GM19043 (cell line): ENCODE results near the gene IL15RA.
"Not testable (repeated sequence)": the region's sequence is repeated elsewhere in the genome, so short reads cannot be mapped to it uniquely, and the experiment has no call there.

Source experiments
- ATAC-seq: cut with Tn5 transposase; IDR thresholded peaks from one replicate; pipeline ENCODE4 v1.9.1; 2021; ENCODE audit warnings: low read depth; ENCODE audit not compliant: unreplicated experiment

IL15RA gene

DNA sequence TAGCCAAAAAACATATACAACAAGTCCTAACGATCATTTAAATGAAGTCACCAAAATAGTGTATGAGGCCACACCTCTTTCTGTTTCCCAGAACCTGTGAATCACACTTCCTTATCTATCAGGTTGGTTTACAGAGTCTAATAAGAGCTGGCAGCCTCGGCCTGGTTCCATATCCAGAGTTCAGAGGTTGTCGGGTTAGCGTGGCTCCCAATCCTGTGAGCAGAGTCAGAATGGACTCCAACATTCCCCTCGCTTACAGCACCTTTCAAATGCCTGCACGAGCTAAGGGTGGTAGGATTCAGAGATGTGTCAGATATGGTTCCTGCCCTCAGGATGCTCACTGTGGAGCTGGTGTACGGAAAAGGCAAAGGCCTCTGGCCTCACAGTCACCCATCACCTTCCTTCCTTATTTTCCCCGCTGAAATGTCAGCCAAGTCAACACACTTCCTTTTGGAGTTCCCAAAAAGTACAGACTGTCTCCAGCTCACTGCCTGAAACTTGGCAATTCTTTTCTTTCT is 6.0 kb downstream of the IL15RA start:
- no peak for ATAC-seq

DNA sequence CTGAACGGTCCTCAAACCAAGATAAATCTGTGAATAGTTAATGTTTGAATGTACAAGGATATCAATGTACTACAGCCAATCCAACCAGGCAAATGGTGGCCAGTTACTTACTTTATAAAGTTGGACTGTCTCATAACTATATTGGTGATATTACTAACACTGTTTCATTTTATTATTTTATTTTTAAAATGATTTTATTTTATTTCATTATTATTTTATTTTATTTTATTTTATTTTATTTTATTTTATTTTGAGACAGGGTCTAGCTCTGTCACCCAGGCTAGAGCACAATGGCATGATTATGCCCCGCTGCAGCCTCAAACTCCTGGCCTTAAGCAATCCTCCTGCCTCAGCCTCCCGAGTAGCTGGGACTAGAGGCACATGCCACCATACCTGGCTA is 6.8 kb downstream of the IL15RA start:
- no peak for ATAC-seq

DNA sequence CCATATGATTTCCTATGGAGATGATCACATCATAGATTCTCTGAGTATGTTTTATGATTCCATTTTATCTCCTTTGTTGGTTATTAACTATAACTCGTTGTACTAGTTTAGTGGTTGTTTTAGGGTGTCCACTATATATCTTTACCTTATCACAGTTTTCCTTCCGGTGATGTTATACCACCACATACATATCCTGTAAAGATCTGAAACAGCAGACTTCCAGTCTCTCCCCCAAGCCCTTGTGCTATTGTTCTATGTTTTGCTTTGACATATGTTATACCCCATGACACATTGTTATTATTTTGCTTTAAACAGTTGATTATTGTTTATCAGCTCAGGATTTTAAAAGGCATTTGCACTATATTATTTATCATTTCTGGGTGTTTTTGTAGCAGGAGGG is 7.3 kb downstream of the IL15RA start:
- ATAC-seq: no peak

DNA sequence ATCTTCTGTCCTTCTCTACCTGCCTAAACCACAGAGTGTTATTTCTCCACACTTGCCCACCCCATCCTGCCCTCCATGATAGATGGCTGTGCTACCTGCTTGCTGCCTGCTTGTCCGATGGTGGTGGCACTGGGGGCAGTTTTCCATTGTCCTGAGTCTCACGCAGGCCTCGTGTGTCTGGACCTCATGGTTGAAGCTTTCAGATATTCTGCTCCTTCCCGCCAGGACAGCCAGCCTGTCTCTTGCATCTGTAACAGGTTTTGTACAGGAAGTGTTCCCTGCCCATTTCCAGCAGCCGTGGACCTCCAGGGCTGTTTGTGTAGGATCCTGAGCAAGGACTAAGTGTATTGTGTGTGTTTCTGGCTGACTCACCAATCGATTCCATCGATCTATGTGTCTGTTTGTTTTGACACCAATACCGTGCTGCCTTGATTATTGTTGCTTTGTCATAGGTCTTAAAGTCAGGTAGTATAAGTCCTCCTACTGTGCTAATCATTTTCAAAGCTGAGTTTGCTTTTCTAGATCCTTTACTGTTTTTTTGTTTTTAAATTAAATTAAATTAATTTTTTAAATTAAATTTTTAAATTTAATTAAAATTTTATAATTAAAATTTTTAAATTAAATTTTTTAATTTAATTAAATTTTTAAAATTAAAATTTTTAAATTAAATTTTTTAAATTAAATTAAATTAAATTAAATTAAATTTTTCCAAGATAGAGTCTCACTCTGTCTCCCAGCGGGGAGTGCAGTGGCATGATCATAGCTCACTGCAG is 8.5 kb downstream of the IL15RA start:
- no peak for ATAC-seq

DNA sequence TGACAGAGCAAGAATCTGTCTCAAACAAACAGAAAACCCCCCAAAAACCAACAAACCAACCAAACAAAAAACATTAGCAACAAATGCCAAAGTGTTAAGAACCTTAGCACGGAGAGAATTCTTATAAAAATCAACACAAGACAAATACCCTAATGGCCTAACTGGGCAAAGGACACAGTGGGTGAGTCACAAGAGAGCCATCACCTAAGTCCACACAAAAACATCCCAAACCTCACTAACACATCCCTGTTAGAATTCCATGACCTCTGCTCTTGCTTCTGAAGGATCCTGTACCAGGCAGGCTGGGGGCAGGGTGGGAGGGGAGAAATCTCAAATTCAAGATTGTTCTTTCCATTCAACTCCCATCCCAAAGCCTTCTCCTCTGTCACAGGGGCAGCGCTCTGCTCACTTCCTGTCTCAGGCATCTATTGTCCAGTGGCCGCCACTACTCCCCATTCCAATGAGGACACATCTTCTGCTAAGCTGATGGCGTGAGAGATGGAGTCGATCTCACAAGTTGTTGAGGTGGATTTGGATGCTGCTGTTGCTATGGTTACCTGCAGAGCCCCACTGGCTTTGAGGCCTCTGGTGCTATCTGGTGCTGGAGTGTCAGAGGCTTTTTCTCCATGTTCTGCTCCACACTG is 9.2 kb downstream of the IL15RA start:
- no peak for ATAC-seq

DNA sequence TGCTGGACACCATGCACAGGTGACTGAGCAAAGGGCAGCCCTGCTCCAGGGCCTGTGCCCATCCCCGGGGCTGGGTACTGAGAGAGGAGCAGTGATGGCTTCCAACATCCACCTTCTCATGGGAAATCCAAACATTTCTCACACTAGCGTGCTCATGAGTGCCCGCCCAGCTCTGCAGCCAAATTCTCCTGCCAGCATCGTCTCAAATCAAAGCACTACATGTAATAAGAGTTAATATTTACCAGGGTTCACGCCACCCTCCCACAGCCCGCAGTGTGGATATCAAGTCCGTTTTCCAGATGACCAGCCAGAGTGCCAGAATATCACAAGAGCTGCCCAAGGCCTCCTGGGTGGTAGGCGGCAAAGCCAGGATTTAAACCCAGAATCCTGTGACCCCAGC is 12.1 kb downstream of the IL15RA start:
- ATAC-seq: no peak

DNA sequence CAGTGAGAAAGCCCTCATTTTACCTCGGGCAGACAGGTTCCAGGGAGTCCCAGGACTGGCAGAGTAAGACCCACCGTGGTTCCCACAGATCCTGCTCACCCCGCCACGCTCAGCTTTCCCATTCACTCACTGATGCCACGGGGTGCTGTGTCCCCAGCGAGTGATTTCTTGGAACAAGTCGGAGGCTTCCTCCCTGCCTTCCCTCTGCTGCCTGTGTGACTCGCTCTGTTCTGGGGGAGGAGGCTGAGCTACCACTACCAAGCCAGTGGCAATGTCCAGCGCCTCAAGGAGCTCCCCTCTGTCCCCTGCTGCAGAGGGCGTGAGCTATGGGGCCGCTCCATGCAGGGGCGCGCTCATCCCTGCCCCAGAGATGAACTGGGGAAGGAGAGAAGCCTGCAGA is 12.6 kb downstream of the IL15RA start:
- ATAC-seq: no peak

DNA sequence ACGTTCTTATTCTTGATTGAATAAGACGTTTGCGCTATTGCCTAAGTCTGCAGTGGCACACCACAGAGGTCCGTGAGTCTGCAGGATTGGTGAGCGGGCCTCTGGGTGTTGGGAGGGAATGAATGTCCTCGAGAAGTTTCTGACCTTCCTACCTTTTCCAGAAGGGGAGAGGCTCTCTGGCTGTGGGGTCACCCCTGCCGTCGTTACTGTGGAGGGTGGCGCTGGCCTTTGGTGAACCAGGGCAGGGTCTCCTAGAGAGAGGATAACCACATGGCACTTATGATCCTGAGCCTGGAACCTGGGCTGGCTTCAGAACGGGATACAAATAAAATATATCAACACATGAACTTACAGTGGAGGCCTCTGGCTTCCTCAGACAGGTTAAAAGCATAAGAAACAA is 13.8 kb downstream of the IL15RA start:
- ATAC-seq: no peak

DNA sequence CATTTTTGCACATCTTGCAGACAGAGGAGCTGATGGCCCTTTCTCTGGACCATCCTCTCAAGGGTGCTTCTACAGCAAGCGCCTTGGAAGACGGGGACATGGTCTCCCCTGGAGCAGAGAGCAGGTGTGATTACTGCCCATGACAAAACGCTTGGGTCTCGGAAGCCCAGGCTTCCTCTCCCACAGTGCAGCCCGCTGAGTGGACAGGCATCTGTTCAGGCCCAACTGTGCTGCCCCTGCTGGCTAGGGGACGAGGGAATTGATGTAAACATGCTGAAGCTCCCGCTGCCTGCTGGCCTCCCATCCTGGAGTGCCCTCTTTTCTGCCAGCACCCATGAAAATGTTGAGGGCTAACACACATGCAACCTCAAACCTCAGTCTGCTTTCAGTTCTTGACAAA is 14.3 kb downstream of the IL15RA start:
- no peak for ATAC-seq

DNA sequence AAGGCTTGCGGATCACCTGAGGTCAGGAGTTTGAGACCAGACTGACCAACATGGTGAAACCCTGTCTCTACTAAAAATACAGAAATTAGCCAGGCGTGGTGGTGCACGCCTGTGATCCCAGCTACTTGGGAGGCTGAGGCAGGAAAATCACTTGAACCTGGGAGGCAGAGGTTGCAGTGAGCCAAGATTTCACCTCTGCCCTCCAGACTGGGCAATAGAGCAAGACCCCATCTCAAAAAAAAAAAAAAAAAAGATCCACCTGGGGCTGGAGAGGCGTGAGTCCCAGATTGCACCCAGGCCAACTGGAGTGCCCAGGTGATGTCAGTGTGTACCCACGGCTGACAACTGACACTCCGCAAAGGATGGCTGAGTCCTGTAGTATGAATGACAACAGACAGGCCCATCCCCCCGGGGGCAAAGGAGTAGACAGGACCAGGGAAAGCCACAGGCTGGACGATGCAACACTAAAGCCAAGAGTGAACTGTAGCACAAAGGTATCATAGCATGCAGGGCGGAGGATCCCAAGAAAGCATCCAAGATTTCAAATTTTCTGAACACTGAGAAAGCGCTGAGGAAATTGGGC is 14.9 kb downstream of the IL15RA start:
- ATAC-seq: not testable (repeated sequence)

DNA sequence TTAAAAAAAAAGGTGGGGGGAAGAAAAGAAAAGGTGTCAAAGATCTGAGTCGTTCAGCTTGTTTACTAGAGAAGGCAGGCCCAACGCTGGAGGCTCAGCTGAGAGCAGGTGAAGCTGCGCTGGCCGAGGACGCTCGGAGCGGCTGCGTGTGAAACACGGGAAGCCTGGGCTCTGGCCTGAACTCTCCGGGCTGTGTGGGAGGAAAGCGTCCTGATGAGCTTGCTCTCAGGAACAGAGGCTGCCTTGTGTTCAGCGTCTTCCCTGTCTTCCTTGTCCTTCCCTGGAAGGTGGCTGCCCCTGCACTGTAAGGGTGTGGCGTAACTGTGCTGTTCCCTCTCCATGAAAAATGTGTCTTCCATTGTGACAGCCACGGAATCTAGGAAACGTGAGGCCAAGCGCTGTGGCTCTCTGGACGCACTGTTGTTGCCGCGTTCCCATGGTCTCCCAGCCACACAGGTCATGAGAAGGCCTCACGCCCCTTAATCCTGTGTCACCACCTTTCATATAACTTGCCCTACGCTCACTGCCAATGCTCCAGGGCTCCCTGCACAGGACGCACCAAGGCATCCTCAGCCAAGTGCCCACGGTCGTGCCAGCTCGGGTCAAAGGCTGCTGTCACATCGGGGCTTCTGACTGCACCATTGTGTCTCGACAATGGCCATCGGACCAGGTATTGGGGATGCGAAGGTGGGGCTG is 15.8 kb downstream of the IL15RA start:
- no peak for ATAC-seq

DNA sequence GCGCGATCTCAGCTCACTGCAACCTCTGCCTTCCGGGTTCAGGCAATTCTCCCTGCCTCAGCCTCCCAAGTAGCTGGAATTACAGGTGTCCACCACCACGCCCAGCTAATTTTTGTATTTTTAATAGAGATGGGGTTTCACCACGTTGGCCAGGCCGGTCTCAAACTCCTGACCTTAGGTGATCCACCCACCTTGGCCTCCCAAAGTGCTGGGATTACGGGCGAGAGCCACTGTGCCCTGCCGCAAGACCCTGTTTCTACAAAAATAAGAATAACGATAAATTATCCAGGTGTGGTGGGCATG is 16.4 kb downstream of the IL15RA start:
- ATAC-seq: not testable (repeated sequence)

DNA sequence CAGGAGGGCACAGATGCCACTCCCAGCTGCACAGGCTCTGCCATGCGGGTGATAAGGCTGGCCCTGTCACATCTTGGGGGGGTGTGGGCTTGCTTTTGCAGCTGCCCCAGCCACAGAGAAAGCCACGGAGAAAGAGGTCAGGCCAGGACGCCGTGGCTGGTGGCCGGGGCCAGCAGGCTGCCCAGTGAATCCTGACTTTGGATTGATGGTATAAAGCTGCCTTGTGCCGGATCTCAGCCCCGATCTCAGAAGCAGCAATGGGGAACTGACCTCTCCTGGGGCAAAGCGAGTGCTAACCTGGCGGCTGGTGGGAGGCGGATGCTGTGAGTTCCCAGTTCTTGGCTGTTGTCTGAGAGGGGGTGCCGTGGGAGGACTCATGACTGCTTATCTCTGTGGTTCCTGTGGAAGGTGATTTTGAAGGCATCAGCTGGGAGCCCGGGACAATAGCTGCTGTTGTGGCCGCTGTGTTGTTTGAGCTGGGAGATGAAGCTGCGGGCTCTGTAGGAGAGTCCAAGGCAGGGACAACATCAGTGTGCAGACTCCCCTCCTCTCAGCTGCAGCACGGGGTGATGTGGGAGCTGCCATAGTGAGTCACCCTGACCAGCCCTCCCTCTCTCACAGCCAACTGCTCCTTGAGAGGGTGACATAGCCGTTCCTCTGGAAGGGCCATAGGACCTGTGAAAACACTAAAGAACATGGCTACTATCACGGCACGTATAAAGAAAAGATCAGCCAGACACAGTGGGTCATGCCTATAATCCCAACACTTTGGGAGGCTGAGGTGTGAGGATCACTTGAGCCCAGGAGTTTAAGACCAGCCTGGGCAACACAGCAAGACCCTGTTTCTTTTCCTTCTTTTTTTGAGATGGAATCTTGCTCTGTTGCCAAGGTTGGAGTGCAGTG is 17.0 kb downstream of the IL15RA start:
- no peak for ATAC-seq

DNA sequence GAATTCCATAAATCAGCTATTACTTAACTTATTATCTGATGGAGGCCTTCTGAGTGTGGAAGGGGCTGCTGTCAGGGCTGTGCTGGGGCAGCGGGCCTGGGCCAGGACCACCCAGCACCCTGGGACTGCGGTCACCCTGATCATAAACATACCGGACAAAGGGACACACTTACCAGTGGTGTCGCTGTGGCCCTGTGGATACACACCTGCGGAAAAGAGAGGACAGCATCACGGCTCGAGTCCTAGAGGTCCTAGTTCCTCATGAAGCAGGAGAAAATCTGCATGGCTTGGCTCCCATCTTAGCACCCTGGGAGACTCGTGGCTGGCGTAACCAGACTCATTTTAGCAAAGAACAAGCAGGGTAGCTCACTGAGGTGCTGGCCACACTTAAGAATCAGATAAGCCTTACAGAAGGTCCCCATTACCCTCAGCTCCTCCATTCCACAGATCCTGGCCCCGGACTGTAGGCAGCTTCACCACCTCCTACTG is 17.7 kb downstream of the IL15RA start:
- no peak for ATAC-seq

DNA sequence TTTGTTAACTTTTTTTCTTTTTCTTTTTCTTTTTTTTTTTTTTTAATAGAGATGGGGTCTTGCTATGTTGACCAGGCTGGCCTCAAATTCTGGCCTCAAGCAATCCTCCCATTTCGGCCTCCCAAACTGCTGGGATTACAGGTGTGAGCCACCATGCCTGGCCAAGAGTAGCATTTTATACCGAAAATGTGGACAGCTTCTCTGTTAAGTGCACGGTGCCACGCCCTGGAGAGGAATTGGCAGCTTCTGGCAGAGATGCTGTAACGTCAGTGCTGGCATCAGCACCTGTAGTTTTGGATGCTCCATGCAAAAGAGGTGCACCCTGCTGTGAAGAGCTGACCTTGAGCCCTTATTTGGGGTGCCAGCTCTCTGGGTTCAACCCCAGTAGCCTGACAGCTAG is 18.2 kb downstream of the IL15RA start:
- ATAC-seq: no peak

DNA sequence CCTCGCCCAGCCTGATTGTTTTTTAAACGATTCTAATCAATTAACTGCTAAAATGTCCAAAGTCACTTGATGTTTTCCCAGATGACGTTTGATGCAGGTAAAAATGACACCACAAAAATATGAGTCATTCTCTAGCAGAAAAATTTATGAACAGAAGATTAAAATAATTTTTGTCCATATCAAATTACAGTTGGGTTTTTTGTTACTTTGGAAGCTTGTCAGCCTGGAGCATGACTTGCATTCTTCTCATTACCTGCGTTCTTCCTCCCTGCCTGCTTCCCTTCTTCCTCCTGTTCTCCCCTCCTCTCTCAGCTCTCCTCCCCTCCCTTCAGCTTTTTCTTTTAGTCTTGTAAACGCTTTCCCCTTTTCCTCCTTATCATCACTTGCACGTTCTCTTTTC is 18.7 kb downstream of the IL15RA start:
- ATAC-seq: no peak

DNA sequence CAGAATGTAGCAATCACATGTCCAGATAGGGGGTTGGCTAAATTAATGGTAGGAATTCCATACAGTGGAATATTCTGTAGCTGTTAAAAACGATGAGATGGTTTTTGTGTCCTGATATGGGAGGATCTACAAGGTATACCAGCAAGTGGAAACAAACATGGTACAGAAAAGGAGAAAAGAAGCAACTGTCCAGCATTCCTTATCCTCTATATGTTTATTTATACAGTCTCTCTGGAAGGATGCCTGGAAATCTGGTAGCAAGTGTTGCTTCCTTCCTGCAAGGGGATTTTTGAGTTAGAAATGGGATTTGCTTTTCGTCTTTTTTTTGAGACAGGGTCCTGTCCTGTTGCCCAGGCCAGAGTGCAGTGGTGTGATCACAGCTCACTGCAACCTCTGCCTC is 19.3 kb downstream of the IL15RA start:
- no peak for ATAC-seq

DNA sequence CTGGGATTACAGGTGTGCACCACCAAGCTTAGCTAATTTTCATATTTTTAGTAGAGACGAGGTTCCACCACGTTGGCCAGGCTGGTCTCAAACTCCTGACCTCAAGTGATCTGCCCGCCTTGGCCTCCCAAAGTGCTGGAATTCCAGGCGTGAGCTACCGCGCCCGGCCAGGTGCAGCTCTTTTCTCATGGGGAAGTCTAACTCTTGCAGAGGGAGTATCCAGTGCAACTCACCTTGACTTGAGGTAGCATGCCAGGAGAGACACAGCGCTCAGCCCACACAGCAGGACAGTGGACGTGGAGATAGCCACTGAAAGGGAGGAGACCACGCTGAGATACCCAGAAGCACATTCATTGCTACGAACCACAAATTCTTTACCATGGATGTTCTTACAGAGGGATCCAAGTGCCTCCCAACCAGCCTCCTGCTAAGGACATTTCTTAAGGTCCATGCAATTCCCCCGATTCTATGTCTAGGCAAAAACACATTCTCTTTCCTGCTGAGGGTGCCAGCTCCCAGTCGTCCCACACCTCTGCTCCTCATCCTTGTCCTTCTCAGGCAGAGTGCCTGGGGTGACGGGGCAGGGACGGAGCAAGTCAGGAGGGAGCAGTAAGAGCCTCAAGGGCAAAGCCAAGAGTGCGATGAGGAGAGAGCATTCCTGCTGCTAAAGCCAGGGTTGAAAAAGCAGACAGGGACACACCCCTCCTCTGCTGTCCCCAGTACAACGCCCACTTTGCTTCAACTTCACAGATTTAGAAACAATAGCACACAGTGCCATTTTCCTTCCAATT is 21.0 kb downstream of the IL15RA start:
- no peak for ATAC-seq

DNA sequence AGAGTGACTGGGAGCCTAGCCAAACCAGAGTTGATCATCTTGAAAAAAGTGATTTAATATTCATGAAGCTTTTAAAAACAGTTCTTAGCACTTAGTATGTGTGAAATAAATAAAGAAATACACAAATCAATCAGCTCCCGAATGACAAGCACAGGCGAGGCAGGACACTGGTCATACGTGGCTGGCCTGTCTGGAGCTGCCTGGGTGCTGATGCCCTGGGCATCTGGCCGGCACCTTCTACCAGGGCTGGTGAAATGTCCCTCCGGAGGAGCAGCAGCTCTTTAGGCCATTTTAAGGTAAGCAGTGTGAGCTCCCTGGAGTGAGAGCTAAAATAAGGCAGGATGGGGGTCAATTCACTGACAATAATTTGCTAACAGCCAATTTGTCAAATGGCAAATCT is 23.7 kb downstream of the IL15RA start:
- ATAC-seq: no peak
